GM12874 (cell line): ENCODE measurements around the gene PDGFC.

Experiments used
- TF ChIP-seq, protein P1 (sequence below): IDR thresholded peaks from 2 replicates; pipeline ENCODE4 v1.5.1; 2011; ENCODE audit warnings: low read depth, mild to moderate bottlenecking, control low read depth, low read length, moderate library complexity; ENCODE audit not compliant: insufficient read depth

Gene PDGFC

GRCh38 chr4:156800463-156800862 is 171.1 kb downstream of the PDGFC start:
- TF ChIP-seq, protein P1, sequence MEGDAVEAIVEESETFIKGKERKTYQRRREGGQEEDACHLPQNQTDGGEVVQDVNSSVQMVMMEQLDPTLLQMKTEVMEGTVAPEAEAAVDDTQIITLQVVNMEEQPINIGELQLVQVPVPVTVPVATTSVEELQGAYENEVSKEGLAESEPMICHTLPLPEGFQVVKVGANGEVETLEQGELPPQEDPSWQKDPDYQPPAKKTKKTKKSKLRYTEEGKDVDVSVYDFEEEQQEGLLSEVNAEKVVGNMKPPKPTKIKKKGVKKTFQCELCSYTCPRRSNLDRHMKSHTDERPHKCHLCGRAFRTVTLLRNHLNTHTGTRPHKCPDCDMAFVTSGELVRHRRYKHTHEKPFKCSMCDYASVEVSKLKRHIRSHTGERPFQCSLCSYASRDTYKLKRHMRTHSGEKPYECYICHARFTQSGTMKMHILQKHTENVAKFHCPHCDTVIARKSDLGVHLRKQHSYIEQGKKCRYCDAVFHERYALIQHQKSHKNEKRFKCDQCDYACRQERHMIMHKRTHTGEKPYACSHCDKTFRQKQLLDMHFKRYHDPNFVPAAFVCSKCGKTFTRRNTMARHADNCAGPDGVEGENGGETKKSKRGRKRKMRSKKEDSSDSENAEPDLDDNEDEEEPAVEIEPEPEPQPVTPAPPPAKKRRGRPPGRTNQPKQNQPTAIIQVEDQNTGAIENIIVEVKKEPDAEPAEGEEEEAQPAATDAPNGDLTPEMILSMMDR = 0 out of 2 replicates have a peak, but pooled peaks have one; percentile 10

GRCh38 chr4:156799121-156799589 is 172.4 kb downstream of the PDGFC start:
- TF ChIP-seq, protein P1 = no peak

DNA sequence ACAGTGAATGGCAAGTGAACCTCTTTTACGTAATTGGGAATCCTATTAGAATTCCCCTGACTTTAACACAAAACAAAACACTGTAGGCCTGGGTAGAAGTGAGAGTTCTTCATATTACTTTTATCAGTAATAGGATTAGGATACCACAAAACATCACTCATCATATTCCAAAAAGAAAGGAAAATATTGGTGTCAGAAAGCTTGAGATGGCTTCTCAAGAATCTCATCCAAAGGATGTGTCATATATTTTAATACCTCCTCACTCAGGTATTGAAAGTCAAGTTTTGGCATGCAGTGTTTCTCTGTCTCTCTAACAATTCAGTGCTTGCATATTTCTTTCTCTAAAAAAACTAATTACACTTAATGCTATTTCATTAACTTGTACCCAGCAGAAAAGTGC is 173.2 kb downstream of the PDGFC start:
- TF ChIP-seq, protein P1 = no peak

DNA sequence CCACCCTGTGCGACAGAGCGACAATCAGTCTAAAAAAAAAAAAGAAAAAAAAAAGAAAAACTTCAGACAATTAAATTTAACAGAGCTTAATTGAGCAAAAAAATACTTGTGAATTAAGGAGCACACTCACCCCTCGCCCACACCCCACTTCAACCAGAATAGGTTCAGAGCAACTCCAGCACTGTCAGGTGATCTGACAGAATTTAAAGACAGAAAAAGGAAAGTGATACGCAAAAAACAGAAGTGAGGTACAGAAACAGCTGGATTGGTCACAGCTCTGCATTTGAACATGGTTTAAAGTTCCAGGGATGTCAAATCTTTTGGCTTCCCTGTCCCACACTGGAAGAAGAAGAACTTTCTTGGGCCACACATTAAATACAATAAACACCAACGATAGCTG is 174.4 kb downstream of the PDGFC start:
- TF ChIP-seq, protein P1 = no peak

DNA sequence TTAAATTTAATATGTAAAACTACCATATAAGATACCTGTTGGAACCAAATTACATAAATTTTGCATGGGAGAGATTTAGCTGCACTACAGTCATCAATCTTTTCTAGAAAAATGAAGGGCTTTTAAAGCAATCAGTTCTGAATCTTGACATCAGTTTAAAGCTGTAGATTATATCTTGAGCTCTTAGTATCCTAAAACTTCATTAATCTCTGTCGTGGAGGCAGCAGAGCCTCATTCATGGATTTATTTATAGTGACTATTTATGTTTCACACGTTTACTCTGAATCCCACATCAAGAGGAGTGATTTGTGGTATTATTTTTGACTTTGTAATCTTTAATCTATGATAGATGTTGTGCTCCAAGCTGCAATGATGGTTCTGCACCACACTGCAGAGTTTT is 175.9 kb downstream of the PDGFC start:
- TF ChIP-seq, protein P1 = no peak

- TF ChIP-seq, protein P1 = no peak
Measured at GRCh38 chr4:156794863-156795262, 176.7 kb downstream of the PDGFC start.

GRCh38 chr4:156792462-156793085 is 179.0 kb downstream of the PDGFC start:
- TF ChIP-seq, protein P1 = no peak
